Peyer's patch (tissue), 4 donors: Measurements from ENCODE around the gene VPS9D1. TPM values are rescaled to one million over a fixed set of nuclear protein-coding genes. Genes with fewer than 3 reads are reported as not detected.

ENCODE experiments used
- DNase-seq, 3 donors: peaks; one replicate each; pipeline ENCODE4 v3.0.0-alpha.2; 2017 to 2019
- H3K27ac ChIP-seq, 4 donors: fragments of 200-600 bp; sonication (generic); one replicate each; pipeline ENCODE4 v1.5.1; 2016 to 2019
- H3K27me3 ChIP-seq, 2 donors: fragments of 200-600 bp; sonication (generic); one replicate each; pipeline ENCODE4 v1.5.1; 2019
- H3K36me3 ChIP-seq, 3 donors: fragments of 200-600 bp; sonication (generic); one replicate each; pipeline ENCODE4 v1.5.1; 2016 to 2019
- H3K4me1 ChIP-seq, 4 donors: fragments of 200-600 bp; sonication (generic); one replicate each; pipeline ENCODE4 v1.5.1; 2016 to 2019
- H3K4me3 ChIP-seq, 4 donors: fragments of 200-600 bp; sonication (generic); 1 replicate in 3 of 4; 2 replicates in 1 of 4; pipeline ENCODE4 v1.5.1; 2016 to 2019; ENCODE audit warnings: mild to moderate bottlenecking in 1 of 4
- H3K9me3 ChIP-seq, 4 donors: fragments of 200-600 bp; sonication (generic); one replicate each; pipeline ENCODE4 v1.5.1; 2016 to 2019; ENCODE audit warnings: mild to moderate bottlenecking in 1 of 4
- POLR2A ChIP-seq, 2 donors: fragments of 450-650 bp; IDR thresholded peaks; one replicate each; pipeline ENCODE4 v1.5.1; 2017; ENCODE audit warnings: antibody characterized with exemption in 2 of 2, mild to moderate bottlenecking in 2 of 2, moderate library complexity in 2 of 2
- total RNA-seq, 4 donors: library from RNA; depleted of rRNA; stranded (reverse); fragments of >200 nt; gene quantifications; one replicate each; pipeline ENCODE4 v1.1.0, GENCODE V29; 2016
- TF ChIP-seq, protein P1 (sequence below), 6 experiments: fragments of 450-650 bp in 4 of 6; fragments of 200-600 bp in 2 of 6; sonication (generic) in 1 of 6; IDR thresholded peaks; one replicate each; pipeline ENCODE4 v1.5.1; 2017 to 2019; ENCODE audit warnings: antibody characterized with exemption in 6 of 6, mild to moderate bottlenecking in 3 of 6, moderate library complexity in 1 of 6

Gene VPS9D1
- total RNA-seq, 4 donors from 2014 or later: 14.9 to 45.9 (median 27.9) TPM

DNA sequence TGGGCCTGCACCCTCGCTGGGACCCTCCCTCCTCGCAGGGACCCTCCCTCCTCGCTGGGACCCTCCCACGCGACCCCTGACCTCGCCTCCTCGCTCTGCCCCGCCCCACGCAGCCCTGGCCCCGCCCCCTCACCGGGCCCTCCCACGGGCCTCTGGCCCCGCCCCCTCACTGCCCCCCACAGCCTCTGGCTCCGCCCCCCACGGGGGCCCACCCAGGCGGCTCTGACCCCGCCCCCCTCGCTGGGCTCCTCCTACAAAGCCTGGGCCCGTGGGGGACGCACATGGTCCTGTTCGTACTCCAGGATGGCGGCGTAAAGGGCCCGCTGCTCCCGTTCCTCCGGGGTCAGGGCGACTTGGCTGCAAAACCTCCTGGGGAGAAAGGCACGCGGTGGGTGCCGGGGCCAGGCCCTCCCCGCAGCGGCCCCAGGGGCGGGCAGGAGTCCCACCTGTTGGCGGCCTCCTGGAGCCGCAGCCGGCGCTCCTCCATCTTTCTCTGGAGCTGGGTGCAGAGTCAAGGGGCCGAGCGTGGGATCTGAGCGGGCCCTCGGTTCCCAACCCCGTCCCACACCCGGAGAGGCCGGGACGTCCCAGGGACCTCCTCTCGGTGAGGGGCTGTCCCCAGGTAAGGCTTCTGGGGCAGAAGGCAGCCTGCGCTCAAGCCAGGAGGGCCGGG lies 9.0 kb downstream of the VPS9D1 start:
- TF ChIP-seq, protein P1, sequence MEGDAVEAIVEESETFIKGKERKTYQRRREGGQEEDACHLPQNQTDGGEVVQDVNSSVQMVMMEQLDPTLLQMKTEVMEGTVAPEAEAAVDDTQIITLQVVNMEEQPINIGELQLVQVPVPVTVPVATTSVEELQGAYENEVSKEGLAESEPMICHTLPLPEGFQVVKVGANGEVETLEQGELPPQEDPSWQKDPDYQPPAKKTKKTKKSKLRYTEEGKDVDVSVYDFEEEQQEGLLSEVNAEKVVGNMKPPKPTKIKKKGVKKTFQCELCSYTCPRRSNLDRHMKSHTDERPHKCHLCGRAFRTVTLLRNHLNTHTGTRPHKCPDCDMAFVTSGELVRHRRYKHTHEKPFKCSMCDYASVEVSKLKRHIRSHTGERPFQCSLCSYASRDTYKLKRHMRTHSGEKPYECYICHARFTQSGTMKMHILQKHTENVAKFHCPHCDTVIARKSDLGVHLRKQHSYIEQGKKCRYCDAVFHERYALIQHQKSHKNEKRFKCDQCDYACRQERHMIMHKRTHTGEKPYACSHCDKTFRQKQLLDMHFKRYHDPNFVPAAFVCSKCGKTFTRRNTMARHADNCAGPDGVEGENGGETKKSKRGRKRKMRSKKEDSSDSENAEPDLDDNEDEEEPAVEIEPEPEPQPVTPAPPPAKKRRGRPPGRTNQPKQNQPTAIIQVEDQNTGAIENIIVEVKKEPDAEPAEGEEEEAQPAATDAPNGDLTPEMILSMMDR (IDR thresholded peaks at IDR 0.05): no peak
- no peak for TF ChIP-seq POLR2A (IDR thresholded peaks at IDR 0.05)
- Histone ChIP-seq H3K36me3 (no peaks in the 10 kb centered on the region), H3K4me3 (peak overlapping the region; percentile 33 to 56 (median 46)), H3K9me3 (no peaks in the 10 kb centered on the region), H3K4me1 (peaks cover 0 to 26% (median 5%) of the 10 kb centered on the region in 4 donors), H3K27me3 (no peaks in the 10 kb centered on the region), H3K27ac (peak overlapping the region in 1 of 4 donors; percentile 49)
- DNase-seq: peak; percentile 71 to 82 (median 78)

DNA sequence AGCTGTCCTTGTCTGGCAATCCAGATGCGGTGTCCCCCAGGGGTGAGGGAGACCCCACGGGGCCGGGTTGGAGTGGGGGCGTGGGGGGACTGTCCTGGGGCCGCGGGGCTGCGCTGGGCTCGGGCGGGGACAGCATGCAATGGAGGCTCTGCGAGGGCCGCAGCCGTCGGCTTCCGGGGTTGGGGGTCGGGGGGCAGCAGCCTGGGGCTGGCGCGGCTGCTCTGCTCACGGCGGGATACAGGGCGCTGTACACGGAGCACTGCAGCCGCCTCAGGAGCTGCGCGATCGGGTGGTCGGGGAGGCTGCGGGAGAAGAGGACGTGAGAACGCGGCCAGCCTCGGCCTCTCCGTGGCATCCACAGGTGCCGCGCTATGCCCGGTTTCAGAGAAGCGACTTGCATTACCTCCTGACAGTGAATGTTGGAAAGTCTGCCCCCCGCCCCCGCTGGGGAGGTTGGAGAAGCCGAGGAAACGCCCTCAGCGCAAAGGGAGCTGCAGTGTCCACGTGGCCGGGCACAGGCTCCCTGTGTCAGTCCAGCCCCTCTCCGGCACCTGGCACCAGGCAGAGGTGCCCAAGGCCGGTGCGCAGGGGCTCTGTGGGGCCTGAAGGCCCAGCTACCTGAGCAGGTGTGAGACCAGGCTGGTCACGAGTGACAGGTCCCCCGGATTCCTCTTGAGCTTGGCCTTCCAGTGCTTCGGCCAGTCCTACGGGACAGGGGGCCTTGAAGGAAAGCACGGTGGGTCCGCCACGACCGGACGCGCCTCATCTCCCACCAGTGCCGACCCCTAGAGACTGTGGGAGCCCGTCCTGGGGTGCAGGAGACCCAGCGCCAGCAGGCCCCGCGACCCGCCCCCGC lies 9.8 kb downstream of the VPS9D1 start:
- Histone ChIP-seq H3K27me3 (no peaks in the 10 kb centered on the region), H3K9me3 (no peaks in the 10 kb centered on the region), H3K36me3 (no peaks in the 10 kb centered on the region), H3K4me1 (peaks cover 0 to 29% (median 8%) of the 10 kb centered on the region in 4 donors), H3K4me3 (no peak overlapping the region), H3K27ac (no peak overlapping the region)
- peak in 1 of 3 donors; percentile 48 for DNase-seq
- TF ChIP-seq POLR2A (IDR thresholded peaks at IDR 0.05): no peak
- TF ChIP-seq, protein P1 (IDR thresholded peaks at IDR 0.05): no peak

DNA sequence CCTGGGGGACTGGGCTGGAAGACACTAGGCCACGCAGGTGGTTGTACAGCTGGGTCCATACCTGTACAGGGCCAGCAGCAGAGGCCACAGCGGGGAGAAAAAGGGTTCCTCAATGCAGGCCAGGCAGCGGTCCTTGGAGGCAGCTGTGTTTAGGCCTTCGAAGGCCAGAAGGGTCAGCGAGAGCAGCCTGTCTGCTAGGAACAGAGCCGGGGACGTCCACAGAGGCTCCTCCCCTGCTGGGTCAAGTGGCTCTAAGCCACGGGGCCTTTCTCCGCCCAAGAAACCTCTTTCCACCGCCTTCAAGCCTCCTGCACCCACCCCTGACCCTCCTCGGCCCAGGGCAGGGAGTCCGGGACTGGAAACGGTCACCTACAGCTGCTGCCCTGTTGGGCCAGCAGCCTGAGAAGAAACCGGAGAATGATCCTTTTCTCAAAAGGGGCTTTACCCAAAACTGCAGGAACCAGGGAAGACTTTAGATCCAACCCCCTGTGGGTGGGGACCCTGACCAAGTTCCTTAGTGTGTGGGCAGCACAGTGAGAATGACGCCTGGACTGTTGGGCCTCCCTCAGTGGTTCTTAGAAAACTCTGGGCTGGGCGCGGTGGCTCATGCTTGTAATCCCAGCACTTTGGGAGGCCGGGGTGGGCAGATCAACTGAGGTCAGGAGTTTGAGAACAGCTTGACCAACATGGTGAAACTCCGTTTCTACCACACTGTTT lies 10.8 kb downstream of the VPS9D1 start:
- TF ChIP-seq, protein P1 (IDR thresholded peaks at IDR 0.05): no peak
- no peak for TF ChIP-seq POLR2A (IDR thresholded peaks at IDR 0.05)

DNA sequence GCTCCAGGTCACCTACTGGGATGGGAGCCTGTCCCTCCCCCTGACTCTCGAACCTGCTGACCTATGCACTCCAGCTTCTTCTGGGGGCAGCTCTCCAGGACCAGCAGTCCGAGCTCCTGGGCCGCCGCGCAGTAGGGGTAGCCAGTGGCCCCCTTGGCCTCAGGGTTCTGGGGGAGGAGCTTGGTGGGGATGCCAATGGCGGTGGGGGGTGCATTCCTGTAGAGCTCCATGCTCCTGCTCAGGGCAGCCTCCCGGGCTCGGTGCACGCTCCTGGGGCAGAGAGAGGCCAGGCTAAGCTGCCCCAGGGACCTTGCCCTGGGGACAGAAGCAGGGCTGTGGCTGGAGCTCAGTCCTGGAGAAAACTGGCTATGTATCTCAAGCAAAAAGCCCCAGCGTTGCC lies 11.5 kb downstream of the VPS9D1 start:
- TF ChIP-seq, protein P1 (IDR thresholded peaks at IDR 0.05): no peak
- TF ChIP-seq POLR2A (IDR thresholded peaks at IDR 0.05): no peak
- Histone ChIP-seq H3K36me3 (no peaks in the 10 kb centered on the region), H3K4me3 (no peak overlapping the region), H3K27ac (no peak overlapping the region), H3K4me1 (peaks cover 0 to 35% (median 8%) of the 10 kb centered on the region in 4 donors), H3K27me3 (no peaks in the 10 kb centered on the region), H3K9me3 (no peaks in the 10 kb centered on the region)
- DNase-seq: peak in 1 of 3 donors; percentile 49

More for the DNA sequence above, 10.8 kb downstream of the VPS9D1 start:
- H3K27me3 ChIP-seq: no peaks in the 10 kb centered on the region
- no peak overlapping the region for H3K27ac ChIP-seq
- peaks cover 0 to 35% (median 8%) of the 10 kb centered on the region in 4 donors for H3K4me1 ChIP-seq
- H3K4me3 ChIP-seq: no peak overlapping the region
- no peaks in the 10 kb centered on the region for H3K9me3 ChIP-seq
- H3K36me3 ChIP-seq: no peaks in the 10 kb centered on the region
- peak in 1 of 3 donors; percentile 43 for DNase-seq

DNA sequence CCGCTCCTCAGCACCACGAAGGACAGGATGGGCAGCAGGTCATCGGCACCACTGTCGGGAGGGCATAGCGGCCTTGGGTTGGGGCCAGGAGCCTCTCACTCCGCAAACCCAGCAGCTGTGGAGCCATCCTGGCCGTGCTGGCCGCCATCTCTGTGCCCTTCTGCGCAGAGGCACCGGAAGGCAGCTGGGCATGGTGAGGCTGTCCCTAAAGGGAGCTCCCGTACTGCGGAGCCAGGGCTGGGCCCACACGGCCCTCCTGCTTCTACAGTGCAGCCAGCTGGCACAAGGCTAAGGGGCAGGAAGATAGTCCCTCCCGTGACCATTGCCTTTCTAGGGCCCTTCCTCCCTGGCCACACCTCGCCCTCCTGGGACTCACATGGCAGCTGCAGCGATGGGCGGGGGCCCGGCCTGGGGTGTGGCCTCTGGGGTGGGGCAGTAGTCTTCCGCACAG lies 12.2 kb downstream of the VPS9D1 start:
- Histone ChIP-seq H3K9me3 (no peaks in the 10 kb centered on the region), H3K27ac (no peak overlapping the region), H3K36me3 (no peaks in the 10 kb centered on the region), H3K4me1 (peaks cover 0 to 35% (median 8%) of the 10 kb centered on the region in 4 donors), H3K27me3 (no peaks in the 10 kb centered on the region), H3K4me3 (no peak overlapping the region)
- peak in 1 of 3 donors; percentile 82 for DNase-seq
- TF ChIP-seq, protein P1 (IDR thresholded peaks at IDR 0.05): no peak
- no peak for TF ChIP-seq POLR2A (IDR thresholded peaks at IDR 0.05)
